Esophagus muscularis mucosa (tissue), 3 donors: ENCODE results near the gene CLIC4.

ENCODE experiments used
- POLR2AphosphoS5 ChIP-seq, 2 donors: sonication (generic); formaldehyde crosslinking; IDR thresholded peaks; one replicate each; pipeline ENCODE4 v1.6.1; 2017; ENCODE audit warnings: antibody characterized with exemption in 2 of 2
- TF ChIP-seq, protein P1 (sequence below), 3 experiments: fragments of 200-600 bp in 2 of 3; fragments of 450-650 bp in 1 of 3; sonication (generic) in 2 of 3; IDR thresholded peaks; one replicate each; pipeline ENCODE4 v1.5.1; 2017 to 2019; ENCODE audit warnings: antibody characterized with exemption in 3 of 3, mild to moderate bottlenecking in 2 of 3, moderate library complexity in 1 of 3

DNA sequence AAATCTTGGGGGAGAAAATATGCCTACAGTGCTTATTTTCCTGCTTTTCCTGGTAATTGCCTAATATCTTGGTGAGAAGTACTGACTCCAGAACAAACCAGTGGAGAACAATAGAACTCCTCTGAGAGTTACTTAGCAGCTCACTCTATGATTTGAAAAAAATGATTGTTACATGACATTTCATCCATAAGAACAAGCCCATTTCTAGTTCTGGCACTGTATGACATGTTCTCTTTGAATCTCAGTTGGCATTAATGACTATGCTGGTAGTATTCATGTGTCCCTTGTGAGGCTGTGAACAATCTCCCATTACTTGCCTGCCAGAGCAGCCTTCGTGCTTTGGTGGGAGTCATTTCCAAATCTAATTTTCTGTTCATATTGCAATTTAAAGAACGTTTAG is 58.0 kb downstream of the CLIC4 start:
- TF ChIP-seq, protein P1, sequence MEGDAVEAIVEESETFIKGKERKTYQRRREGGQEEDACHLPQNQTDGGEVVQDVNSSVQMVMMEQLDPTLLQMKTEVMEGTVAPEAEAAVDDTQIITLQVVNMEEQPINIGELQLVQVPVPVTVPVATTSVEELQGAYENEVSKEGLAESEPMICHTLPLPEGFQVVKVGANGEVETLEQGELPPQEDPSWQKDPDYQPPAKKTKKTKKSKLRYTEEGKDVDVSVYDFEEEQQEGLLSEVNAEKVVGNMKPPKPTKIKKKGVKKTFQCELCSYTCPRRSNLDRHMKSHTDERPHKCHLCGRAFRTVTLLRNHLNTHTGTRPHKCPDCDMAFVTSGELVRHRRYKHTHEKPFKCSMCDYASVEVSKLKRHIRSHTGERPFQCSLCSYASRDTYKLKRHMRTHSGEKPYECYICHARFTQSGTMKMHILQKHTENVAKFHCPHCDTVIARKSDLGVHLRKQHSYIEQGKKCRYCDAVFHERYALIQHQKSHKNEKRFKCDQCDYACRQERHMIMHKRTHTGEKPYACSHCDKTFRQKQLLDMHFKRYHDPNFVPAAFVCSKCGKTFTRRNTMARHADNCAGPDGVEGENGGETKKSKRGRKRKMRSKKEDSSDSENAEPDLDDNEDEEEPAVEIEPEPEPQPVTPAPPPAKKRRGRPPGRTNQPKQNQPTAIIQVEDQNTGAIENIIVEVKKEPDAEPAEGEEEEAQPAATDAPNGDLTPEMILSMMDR (IDR thresholded peaks at IDR 0.05): no peak
- TF ChIP-seq POLR2AphosphoS5 (IDR thresholded peaks at IDR 0.05): no peak
